ENCODE measurements around the gene TAF12. TPM values are rescaled to one million over a fixed set of nuclear protein-coding genes. Genes with fewer than 3 reads are reported as not detected.

TAF12 gene
- polyA plus RNA-seq (2012; rRNA removed), result 34.9 and 44.2 TPM in 2 replicates
- polyA plus RNA-seq (2012; cell fraction: cytosol; rRNA removed), result 47.9 and 60.4 TPM in 2 replicates
- polyA plus RNA-seq (2012; cell fraction: nucleus; rRNA removed), result 8.3 and 15.5 TPM in 2 replicates

DNA sequence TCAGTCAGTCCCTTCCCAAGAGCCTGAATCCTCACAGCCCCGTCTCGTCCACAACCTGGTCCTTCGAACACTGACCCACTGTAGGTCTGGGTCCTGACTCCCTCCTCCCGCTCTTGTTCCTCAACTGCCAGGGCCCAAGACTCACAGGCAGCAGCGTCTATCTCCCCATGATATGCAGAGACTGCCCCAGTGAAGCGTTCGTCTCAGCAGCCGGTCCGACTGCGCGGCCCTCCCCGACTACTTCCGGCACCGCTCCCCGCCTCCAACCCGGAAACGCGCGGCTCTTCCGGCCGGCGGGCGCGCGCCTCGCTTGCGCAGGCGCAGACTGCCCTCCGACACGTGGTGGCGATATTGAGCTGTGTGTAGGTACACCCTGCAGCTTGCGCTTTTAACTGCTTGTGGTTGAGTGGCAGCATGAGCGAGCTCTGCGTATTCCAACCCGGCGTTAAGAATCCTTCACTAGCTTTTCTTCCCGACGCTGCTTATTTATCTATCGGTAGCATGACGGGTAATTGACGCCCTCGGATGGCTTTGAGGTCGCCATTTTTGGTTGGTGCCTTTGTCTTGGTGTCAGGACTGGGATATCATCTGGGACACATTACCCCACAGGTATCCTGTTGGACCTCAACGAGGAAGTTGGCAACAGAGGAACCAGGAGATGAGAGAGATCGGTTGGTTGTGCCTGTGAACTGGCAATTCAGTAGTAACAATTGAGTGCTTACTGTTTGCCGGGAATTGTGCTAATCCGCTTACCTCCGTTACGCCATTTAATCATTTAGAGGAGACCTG is at the start of gene TAF12:
TAF12 (minus strand) TSS at position 221 of the 789 bp plus-strand sequence. CDS start 20,986 bp downstream, outside the sequence.
- Histone ChIP-seq H3K4me1 (ENCODE audit: control insufficient read depth in 1 of 2, insufficient read depth in 2 of 2, low read depth in 1 of 2, low read length in 1 of 2) (peaks cover 0 to 11% of the 10 kb centered on the region in 2 experiments; a peak in 2 of 4 replicates), H4K20me1 (ENCODE audit: insufficient read depth) (no peaks in the 10 kb centered on the region), H3F3A (replicated peaks; ENCODE audit: insufficient read depth) (peaks cover 5% of the 10 kb centered on the region), H3K9me3 (no peaks in the 10 kb centered on the region), H3K36me3 (replicated peaks in 1 of 2; ENCODE audit: control insufficient read depth in 1 of 2, insufficient read depth in 2 of 2, low read length in 1 of 2) (peaks cover 0 to 8% of the 10 kb centered on the region in 2 experiments), H3K4me2 (peak within 1 kb of the TSS; percentile 86), H3K79me2 (ENCODE audit: insufficient read depth) (peaks cover 43% of the 10 kb centered on the region), H2AFZ (ENCODE audit: low read depth) (peak within 1 kb of the TSS; percentile 80), H3K9ac (peak within 1 kb of the TSS; percentile 88), H3K27me3 (ENCODE audit: insufficient read depth) (no peaks in the 10 kb centered on the region), H3K4me3 (ENCODE audit: low read depth in 2 of 2, low read length in 1 of 2) (peak within 1 kb of the TSS; percentile 68 to 73), H3K27ac (ENCODE audit: low read depth in 2 of 2, low read length in 1 of 2) (peak within 1 kb of the TSS; percentile 82 to 91), H3K9me2 (no peaks in the 10 kb centered on the region)
- peak; percentile 93 for DNase-seq
- 2% methylated on average over 37 of the region's 49 CpGs for WGBS (ENCODE audit: low lambda C conversion rate)
- POLR2A ChIA-PET, result interaction anchor here (0.6 to 2.1 kb wide), 7 partner anchors 18 to 234 kb away, joined by 3 to 12 read pairs (median 6); partner anchors contain the start of genes GMEB1, RCC1 and YTHDF2
- CTCF ChIA-PET, result interaction anchor here (0.7 to 4.8 kb wide), 8 partner anchors 12 to 239 kb away, joined by 3 to 39 read pairs (median 4); partner anchors contain the start of gene YTHDF2
- TF ChIP-seq POLR2AphosphoS5 (IDR thresholded peaks at IDR 0.05; ENCODE audit: low read depth, low read length) (peak; percentile 99), GATA2 (CRISPR knock-in tag; IDR thresholded peaks at IDR 0.05) (no peak), EZH2phosphoT487 (IDR thresholded peaks at IDR 0.05; ENCODE audit: borderline replicate concordance, low read depth) (no peak), FOSL2 (IDR thresholded peaks at IDR 0.05; ENCODE audit: borderline replicate concordance, low read depth) (no peak), JUND (IDR thresholded peaks at IDR 0.05) (no peak; the same call in 1 of the 2 replicates), RAD21 (IDR thresholded peaks at IDR 0.05; ENCODE audit: low read length) (peak; percentile 61), IRF3 (IDR thresholded peaks at IDR 0.05; ENCODE audit: low read depth, low read length) (no peak), SIN3A (IDR thresholded peaks at IDR 0.05; ENCODE audit: borderline replicate concordance, low read depth, low read length) (peak; percentile 79), NRF1 (IDR thresholded peaks at IDR 0.05; ENCODE audit: low read depth, low read length) (peak; percentile 88), TAF1 (IDR thresholded peaks at IDR 0.05; ENCODE audit: borderline replicate concordance, low read depth, low read length) (peak; percentile 97), FOXM1 (IDR thresholded peaks at IDR 0.05; ENCODE audit: low read depth) (no peak), SMC3 (IDR thresholded peaks at IDR 0.05; ENCODE audit: low read depth, low read length) (peak; percentile 28; the same call in 1 of the 2 replicates), NFIC (IDR thresholded peaks at IDR 0.05; ENCODE audit: borderline replicate concordance) (no peak; the same call in 1 of the 2 replicates), RFX5 (IDR thresholded peaks at IDR 0.05; ENCODE audit: low read length) (no peak), MXI1 (IDR thresholded peaks at IDR 0.05; ENCODE audit: low read depth, low read length) (peak; percentile 97), GABPA (IDR thresholded peaks at IDR 0.05; ENCODE audit: low read depth) (peak; percentile 95), TCF12 (IDR thresholded peaks at IDR 0.05) (peak; percentile 18; the same call in 1 of the 2 replicates), ELF1 (IDR thresholded peaks at IDR 0.05) (peak; percentile 97), MEF2A (IDR thresholded peaks at IDR 0.05; ENCODE audit: borderline replicate concordance, low read depth) (no peak), RCOR1 (IDR thresholded peaks at IDR 0.05; ENCODE audit: low read length) (no peak), USF2 (IDR thresholded peaks at IDR 0.05; ENCODE audit: borderline replicate concordance, low read depth, low read length) (no peak; the same call in 1 of the 2 replicates)
- TF ChIP-seq, protein P1, sequence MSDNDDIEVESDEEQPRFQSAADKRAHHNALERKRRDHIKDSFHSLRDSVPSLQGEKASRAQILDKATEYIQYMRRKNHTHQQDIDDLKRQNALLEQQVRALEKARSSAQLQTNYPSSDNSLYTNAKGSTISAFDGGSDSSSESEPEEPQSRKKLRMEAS (IDR thresholded peaks at IDR 0.05; ENCODE audit: low read depth), result peak; percentile 99; the same call in 1 of the 2 replicates
- TF ChIP-seq, protein P2, sequence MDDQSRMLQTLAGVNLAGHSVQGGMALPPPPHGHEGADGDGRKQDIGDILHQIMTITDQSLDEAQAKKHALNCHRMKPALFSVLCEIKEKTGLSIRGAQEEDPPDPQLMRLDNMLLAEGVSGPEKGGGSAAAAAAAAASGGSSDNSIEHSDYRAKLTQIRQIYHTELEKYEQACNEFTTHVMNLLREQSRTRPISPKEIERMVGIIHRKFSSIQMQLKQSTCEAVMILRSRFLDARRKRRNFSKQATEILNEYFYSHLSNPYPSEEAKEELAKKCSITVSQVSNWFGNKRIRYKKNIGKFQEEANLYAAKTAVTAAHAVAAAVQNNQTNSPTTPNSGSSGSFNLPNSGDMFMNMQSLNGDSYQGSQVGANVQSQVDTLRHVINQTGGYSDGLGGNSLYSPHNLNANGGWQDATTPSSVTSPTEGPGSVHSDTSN (IDR thresholded peaks at IDR 0.05), result peak; percentile 68
- TF ChIP-seq, protein P3, sequence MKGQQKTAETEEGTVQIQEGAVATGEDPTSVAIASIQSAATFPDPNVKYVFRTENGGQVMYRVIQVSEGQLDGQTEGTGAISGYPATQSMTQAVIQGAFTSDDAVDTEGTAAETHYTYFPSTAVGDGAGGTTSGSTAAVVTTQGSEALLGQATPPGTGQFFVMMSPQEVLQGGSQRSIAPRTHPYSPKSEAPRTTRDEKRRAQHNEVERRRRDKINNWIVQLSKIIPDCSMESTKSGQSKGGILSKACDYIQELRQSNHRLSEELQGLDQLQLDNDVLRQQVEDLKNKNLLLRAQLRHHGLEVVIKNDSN (IDR thresholded peaks at IDR 0.05; ENCODE audit: borderline replicate concordance, low read depth), result peak; percentile 71
- TF ChIP-seq, protein P4, sequence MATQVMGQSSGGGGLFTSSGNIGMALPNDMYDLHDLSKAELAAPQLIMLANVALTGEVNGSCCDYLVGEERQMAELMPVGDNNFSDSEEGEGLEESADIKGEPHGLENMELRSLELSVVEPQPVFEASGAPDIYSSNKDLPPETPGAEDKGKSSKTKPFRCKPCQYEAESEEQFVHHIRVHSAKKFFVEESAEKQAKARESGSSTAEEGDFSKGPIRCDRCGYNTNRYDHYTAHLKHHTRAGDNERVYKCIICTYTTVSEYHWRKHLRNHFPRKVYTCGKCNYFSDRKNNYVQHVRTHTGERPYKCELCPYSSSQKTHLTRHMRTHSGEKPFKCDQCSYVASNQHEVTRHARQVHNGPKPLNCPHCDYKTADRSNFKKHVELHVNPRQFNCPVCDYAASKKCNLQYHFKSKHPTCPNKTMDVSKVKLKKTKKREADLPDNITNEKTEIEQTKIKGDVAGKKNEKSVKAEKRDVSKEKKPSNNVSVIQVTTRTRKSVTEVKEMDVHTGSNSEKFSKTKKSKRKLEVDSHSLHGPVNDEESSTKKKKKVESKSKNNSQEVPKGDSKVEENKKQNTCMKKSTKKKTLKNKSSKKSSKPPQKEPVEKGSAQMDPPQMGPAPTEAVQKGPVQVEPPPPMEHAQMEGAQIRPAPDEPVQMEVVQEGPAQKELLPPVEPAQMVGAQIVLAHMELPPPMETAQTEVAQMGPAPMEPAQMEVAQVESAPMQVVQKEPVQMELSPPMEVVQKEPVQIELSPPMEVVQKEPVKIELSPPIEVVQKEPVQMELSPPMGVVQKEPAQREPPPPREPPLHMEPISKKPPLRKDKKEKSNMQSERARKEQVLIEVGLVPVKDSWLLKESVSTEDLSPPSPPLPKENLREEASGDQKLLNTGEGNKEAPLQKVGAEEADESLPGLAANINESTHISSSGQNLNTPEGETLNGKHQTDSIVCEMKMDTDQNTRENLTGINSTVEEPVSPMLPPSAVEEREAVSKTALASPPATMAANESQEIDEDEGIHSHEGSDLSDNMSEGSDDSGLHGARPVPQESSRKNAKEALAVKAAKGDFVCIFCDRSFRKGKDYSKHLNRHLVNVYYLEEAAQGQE (IDR thresholded peaks at IDR 0.05; ENCODE audit: low read depth, low read length), result peak; percentile 40; the same call in 1 of the 2 replicates

Data from SK-N-SH (cell line).